CD14-positive monocyte (primary cell): ENCODE data around the gene WWTR1. TPM values are rescaled to one million over a fixed set of nuclear protein-coding genes. Genes with fewer than 3 reads are reported as not detected.
A peak's percentile ranks its signal among the peaks of the same experiment; 100 is the strongest.

Experiments used
- DNase-seq, 3 donors: peaks; one replicate each; pipeline ENCODE4 v3.0.0-alpha.2; 2011 to 2022
- H2AFZ ChIP-seq: 2 replicates; pipeline ENCODE4 v1.6.0; 2012; ENCODE audit warnings: mild to moderate bottlenecking, low read depth, low read length, inconsistent platforms; ENCODE audit not compliant: insufficient read depth, poor library complexity, severe bottlenecking
- H3K27ac ChIP-seq, 2 donors: 1 replicate in 1 of 2; 2 replicates in 1 of 2; pipeline ENCODE4 v1.5.1; 2012 to 2013; ENCODE audit warnings: low read length in 2 of 2, control low read depth in 1 of 2, inconsistent platforms in 1 of 2, low read depth in 1 of 2, mild to moderate bottlenecking in 1 of 2
- H3K27me3 ChIP-seq, 2 donors: one replicate each; pipeline versions ENCODE4 v1.6.0 to v1.6.1; 2011 to 2013; ENCODE audit warnings: low read length in 2 of 2; ENCODE audit not compliant: control insufficient read depth in 2 of 2, insufficient read depth in 2 of 2
- H3K36me3 ChIP-seq, 2 donors: replicated peaks in 1 of 2; 1 replicate in 1 of 2; 2 replicates in 1 of 2; pipeline versions ENCODE4 v1.5.1 to v1.6.1; 2012 to 2013; ENCODE audit warnings: low read length in 2 of 2, control low read depth in 1 of 2, inconsistent platforms in 1 of 2, mild to moderate bottlenecking in 1 of 2; ENCODE audit not compliant: insufficient read depth in 2 of 2, control insufficient read depth in 1 of 2
- H3K4me1 ChIP-seq, 2 donors: 1 replicate in 1 of 2; 2 replicates in 1 of 2; pipeline versions ENCODE4 v1.5.1 to v1.6.1; 2012 to 2013; ENCODE audit warnings: low read length in 2 of 2, control low read depth in 1 of 2, inconsistent platforms in 1 of 2, mild to moderate bottlenecking in 1 of 2, moderate library complexity in 1 of 2; ENCODE audit not compliant: insufficient read depth in 2 of 2, control insufficient read depth in 1 of 2
- H3K4me2 ChIP-seq: replicated peaks from 2 replicates; pipeline ENCODE3; 2012; ENCODE audit warnings: low read length, moderate library complexity, mild to moderate bottlenecking; ENCODE audit not compliant: poor library complexity, severe bottlenecking; ENCODE audit errors: extremely low read depth
- H3K4me3 ChIP-seq, 3 experiments: fragments of 200-600 bp in 1 of 3; sonication (generic) in 1 of 3; replicated peaks in 1 of 3; 1 replicate in 2 of 3; 2 replicates in 1 of 3; pipeline ENCODE4 v1.5.1; 2011 to 2013; ENCODE audit warnings: low read length in 3 of 3, mild to moderate bottlenecking in 3 of 3, control low read depth in 2 of 3, low read depth in 2 of 3, inconsistent platforms in 1 of 3, moderate library complexity in 1 of 3
- H3K79me2 ChIP-seq: 2 replicates; pipeline ENCODE4 v1.6.0; 2012; ENCODE audit warnings: mild to moderate bottlenecking, control low read depth, inconsistent platforms, low read length, moderate library complexity; ENCODE audit not compliant: insufficient read depth
- H3K9ac ChIP-seq: 2 replicates; pipeline ENCODE4 v1.6.0; 2017; ENCODE audit warnings: low read length, mild to moderate bottlenecking; ENCODE audit not compliant: insufficient read depth, poor library complexity, severe bottlenecking
- H3K9me3 ChIP-seq, 2 donors: replicated peaks in 1 of 2; 1 replicate in 1 of 2; 2 replicates in 1 of 2; pipeline versions ENCODE4 v1.5.1 to v1.6.1; 2012 to 2013; ENCODE audit warnings: low read length in 2 of 2, control low read depth in 1 of 2; ENCODE audit not compliant: control insufficient read depth in 1 of 2, insufficient read depth in 1 of 2
- H4K20me1 ChIP-seq: 2 replicates; pipeline ENCODE4 v1.6.0; 2012; ENCODE audit warnings: mild to moderate bottlenecking, low read length, control low read depth, moderate library complexity; ENCODE audit not compliant: insufficient read depth
- H3K27ac Mint-ChIP-seq, 7 donors: one replicate each; pipeline ENCODE4 v1.8.0; 2020; ENCODE audit warnings: mild to moderate bottlenecking in 7 of 7, mixed read lengths in 7 of 7, moderate library complexity in 6 of 7, inconsistent platforms in 2 of 7
- H3K27me3 Mint-ChIP-seq, 3 donors: one replicate each; pipeline ENCODE4 v1.8.0; 2021 to 2022; ENCODE audit warnings: low read depth in 3 of 3, mild to moderate bottlenecking in 3 of 3, mixed read lengths in 3 of 3, moderate library complexity in 3 of 3, inconsistent platforms in 1 of 3
- H3K36me3 Mint-ChIP-seq, 2 donors: one replicate each; pipeline ENCODE4 v1.8.0; 2020; ENCODE audit warnings: mixed read lengths in 2 of 2, inconsistent platforms in 1 of 2, mild to moderate bottlenecking in 1 of 2
- H3K4me1 Mint-ChIP-seq: one replicate; pipeline ENCODE4 v1.8.0; 2020; ENCODE audit warnings: mild to moderate bottlenecking, mixed read lengths
- H3K4me3 Mint-ChIP-seq, 2 donors: one replicate each; pipeline ENCODE4 v1.8.0; 2020; ENCODE audit warnings: mild to moderate bottlenecking in 2 of 2, mixed read lengths in 2 of 2, moderate library complexity in 1 of 2
- H3K9me3 Mint-ChIP-seq, 7 donors: one replicate each; pipeline ENCODE4 v1.8.0; 2020 to 2022; ENCODE audit warnings: mixed read lengths in 7 of 7, mild to moderate bottlenecking in 6 of 7, moderate library complexity in 6 of 7, inconsistent platforms in 2 of 7
- WGBS: methylation state at CpG from one replicate; pipeline ENCODE4 v1.1.5; 2013; ENCODE audit warnings: missing lambda C conversion rate; ENCODE audit not compliant: insufficient coverage; 5-methylcytosine and 5-hydroxymethylcytosine counted together
- intact Hi-C, 2 donors: fragments of 100-400 bp; cut with micrococcal nuclease; formaldehyde crosslinking; loops; one replicate each; pipeline versions ENCODE4 v1.15.0 to v1.15.1; 2023
- polyA plus RNA-seq, 3 donors: library from polyadenylated mRNA; depleted of rRNA in 1 of 3; unstranded in 2 of 3; stranded (reverse) in 1 of 3; fragments of 300-500 nt in 2 of 3; fragments of >200 nt in 1 of 3; fragmentation: Illumina TruSeq in 2 of 3; gene quantifications; 1 replicate in 2 of 3; 2 replicates in 1 of 3; pipeline ENCODE4 v1.2.3, GENCODE V29; 2012 to 2021
- TF ChIP-seq, protein P1 (sequence below): fragments of 200-600 bp; IDR thresholded peaks from one replicate; pipeline ENCODE4 v1.8.0; 2022; ENCODE audit warnings: antibody characterized with exemption, mild to moderate bottlenecking

The WWTR1 gene
- polyA plus RNA-seq, 3 donors = not detected

DNA sequence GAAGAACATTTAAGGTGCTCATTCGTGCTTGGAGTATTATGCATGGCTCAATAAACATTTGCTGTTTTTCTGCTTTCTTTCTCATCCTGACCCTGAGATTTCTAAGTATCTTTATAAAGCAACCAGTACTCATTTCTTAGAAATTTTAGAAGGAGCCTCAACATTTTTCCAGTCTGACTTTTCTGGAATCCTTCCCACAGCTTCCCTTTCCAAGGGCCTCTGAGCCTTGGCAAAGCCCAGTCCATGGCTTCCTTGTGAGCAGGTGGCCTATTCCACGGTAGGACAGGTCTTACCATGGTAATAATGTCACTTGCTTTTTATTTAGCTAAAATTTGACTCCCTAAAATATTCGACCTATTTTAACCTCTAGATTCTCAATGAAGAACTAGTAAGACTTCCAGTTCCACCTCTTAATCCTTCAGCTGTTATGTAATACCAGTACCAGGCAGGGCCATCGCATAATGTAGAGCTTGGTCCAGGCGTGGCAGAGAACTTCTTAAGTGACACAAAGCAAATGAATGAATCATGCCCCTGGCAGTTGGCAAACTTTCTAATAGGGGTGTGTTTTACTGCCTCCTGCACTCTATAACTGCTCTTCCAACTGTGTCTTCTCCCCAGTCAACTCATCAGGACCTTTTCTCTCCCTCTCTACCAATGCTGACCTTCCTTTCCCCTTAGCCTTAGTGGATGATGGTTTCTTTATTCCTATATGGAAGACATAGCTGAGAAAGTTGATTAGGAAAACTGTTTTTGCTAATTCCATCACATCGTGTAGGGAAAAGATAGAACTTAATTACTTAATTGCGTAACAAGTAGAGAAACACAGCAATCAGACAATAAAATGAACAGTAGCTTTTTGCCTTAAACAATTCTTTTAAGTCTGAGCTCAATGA lies 184.2 kb downstream of the WWTR1 start:
- Histone ChIP-seq H3K79me2 (no peaks in the 10 kb centered on the region), H3K27me3 (no peaks in the 10 kb centered on the region), H3K4me3 (peak overlapping the region in 1 of 3 experiments; percentile 30), H3K27ac (peak overlapping the region; percentile 62 to 80), H4K20me1 (no peaks in the 10 kb centered on the region), H3K36me3 (no peaks in the 10 kb centered on the region), H3K4me1 (peaks cover 62 to 67% of the 10 kb centered on the region in 2 donors), H3K9ac (no peak overlapping the region), H3K4me2 (peak overlapping the region; percentile 42), H3K9me3 (no peaks in the 10 kb centered on the region), H2AFZ (no peak overlapping the region)
- peaks cover 0 to 3% (median 0%) of the 10 kb centered on the region in 3 donors for H3K27me3 Mint-ChIP-seq
- 89% methylated on average over 3 of the region's 7 CpGs for WGBS
- intact Hi-C loops = loop anchor here (10.0 kb wide), 2 partner anchors 79 to 99 kb away; partner anchors contain the start of gene TM4SF1 (in 1 of the 2)
- H3K27ac Mint-ChIP-seq = peak overlapping the region; percentile 84 to 95 (median 93)
- H3K36me3 Mint-ChIP-seq = no peaks in the 10 kb centered on the region
- peaks cover 0 to 2% (median 0%) of the 10 kb centered on the region in 7 donors for H3K9me3 Mint-ChIP-seq
- peak overlapping the region in 1 of 2 donors; percentile 39 for H3K4me3 Mint-ChIP-seq
- H3K4me1 Mint-ChIP-seq = peaks cover 69% of the 10 kb centered on the region
- DNase-seq = peak; percentile 87 to 90 (median 88)
- TF ChIP-seq, protein P1, sequence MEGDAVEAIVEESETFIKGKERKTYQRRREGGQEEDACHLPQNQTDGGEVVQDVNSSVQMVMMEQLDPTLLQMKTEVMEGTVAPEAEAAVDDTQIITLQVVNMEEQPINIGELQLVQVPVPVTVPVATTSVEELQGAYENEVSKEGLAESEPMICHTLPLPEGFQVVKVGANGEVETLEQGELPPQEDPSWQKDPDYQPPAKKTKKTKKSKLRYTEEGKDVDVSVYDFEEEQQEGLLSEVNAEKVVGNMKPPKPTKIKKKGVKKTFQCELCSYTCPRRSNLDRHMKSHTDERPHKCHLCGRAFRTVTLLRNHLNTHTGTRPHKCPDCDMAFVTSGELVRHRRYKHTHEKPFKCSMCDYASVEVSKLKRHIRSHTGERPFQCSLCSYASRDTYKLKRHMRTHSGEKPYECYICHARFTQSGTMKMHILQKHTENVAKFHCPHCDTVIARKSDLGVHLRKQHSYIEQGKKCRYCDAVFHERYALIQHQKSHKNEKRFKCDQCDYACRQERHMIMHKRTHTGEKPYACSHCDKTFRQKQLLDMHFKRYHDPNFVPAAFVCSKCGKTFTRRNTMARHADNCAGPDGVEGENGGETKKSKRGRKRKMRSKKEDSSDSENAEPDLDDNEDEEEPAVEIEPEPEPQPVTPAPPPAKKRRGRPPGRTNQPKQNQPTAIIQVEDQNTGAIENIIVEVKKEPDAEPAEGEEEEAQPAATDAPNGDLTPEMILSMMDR = no peak

DNA sequence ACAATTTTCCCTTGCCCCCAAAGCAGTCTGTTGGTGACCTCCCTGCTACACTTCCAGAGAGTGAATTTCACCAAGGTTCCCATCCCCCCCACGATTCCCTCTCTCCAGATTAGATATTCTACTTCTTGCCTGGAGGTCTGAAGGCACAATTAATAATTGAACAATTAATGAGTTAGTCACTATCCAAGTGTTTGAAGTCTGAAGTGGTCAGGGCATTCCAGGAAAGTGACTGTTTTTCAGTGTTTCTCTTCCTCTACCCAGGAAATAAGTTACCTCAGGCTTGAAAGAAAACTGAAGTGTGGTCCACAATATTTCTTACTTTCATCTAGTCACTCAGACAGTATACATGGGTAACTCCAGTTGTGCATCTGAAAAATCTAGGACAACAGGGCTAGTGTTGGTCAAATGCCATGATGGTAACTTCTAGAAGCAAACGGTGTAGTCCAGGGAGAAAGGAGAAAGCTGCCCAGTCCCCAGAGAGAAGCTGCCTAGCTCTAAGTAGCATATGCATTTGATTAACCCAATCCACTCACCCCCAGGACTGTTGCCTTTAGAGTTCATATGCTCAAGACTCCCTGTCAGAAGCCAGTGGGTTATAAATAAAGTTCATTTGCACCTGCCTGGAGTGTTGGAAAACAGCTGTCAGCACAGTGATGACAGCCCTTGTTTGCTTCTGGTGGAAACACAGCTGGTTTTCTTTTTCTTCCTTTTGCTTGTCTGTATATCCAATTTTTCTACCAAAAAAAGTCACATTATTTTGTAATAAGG lies 185.6 kb downstream of the WWTR1 start:
- H3K27ac Mint-ChIP-seq = peak overlapping the region in 3 of 7 donors; percentile 6 to 84 (median 71)
- intact Hi-C loops = loop anchor here (10.0 kb wide), 2 partner anchors 77 to 97 kb away; partner anchors contain the start of gene TM4SF1 (in 1 of the 2)
- peaks cover 60 to 64% of the 10 kb centered on the region in 2 donors for H3K4me1 ChIP-seq

More for the DNA sequence above, 185.6 kb downstream of the WWTR1 start:
- Histone ChIP-seq H4K20me1 (no peaks in the 10 kb centered on the region), H3K27ac (peak overlapping the region in 1 of 2 donors; percentile 15), H3K4me3 (no peak overlapping the region), H3K9ac (no peak overlapping the region), H3K27me3 (no peaks in the 10 kb centered on the region), H3K36me3 (no peaks in the 10 kb centered on the region), H3K9me3 (no peaks in the 10 kb centered on the region), H3K4me2 (peak overlapping the region; percentile 31), H2AFZ (peak overlapping the region; percentile 67), H3K79me2 (no peaks in the 10 kb centered on the region)
- WGBS = no CpG with 5 or more reads among the region's 2 CpGs
- TF ChIP-seq, protein P1 = no peak
- no peak overlapping the region for H3K4me3 Mint-ChIP-seq
- H3K27me3 Mint-ChIP-seq = peaks cover 0 to 3% (median 0%) of the 10 kb centered on the region in 3 donors
- H3K36me3 Mint-ChIP-seq = no peaks in the 10 kb centered on the region
- DNase-seq = no peak
- peaks cover 0 to 2% (median 0%) of the 10 kb centered on the region in 7 donors for H3K9me3 Mint-ChIP-seq
- peaks cover 64% of the 10 kb centered on the region for H3K4me1 Mint-ChIP-seq
